CD14-positive monocyte (primary cell): Measurements from ENCODE around the gene FRMD4A. TPM values are rescaled to one million over a fixed set of nuclear protein-coding genes. Genes with fewer than 3 reads are reported as not detected.

Experiments
- DNase-seq, 3 donors: peaks; one replicate each; pipeline ENCODE4 v3.0.0-alpha.2; 2011 to 2022
- H2AFZ ChIP-seq: 2 replicates; pipeline ENCODE4 v1.6.0; 2012; ENCODE audit warnings: mild to moderate bottlenecking, low read depth, low read length, inconsistent platforms; ENCODE audit not compliant: insufficient read depth, poor library complexity, severe bottlenecking
- H3K27ac ChIP-seq, 2 donors: 1 replicate in 1 of 2; 2 replicates in 1 of 2; pipeline ENCODE4 v1.5.1; 2012 to 2013; ENCODE audit warnings: low read length in 2 of 2, control low read depth in 1 of 2, inconsistent platforms in 1 of 2, low read depth in 1 of 2, mild to moderate bottlenecking in 1 of 2
- H3K27me3 ChIP-seq, 2 donors: one replicate each; pipeline versions ENCODE4 v1.6.0 to v1.6.1; 2011 to 2013; ENCODE audit warnings: low read length in 2 of 2; ENCODE audit not compliant: control insufficient read depth in 2 of 2, insufficient read depth in 2 of 2
- H3K36me3 ChIP-seq, 2 donors: replicated peaks in 1 of 2; 1 replicate in 1 of 2; 2 replicates in 1 of 2; pipeline versions ENCODE4 v1.5.1 to v1.6.1; 2012 to 2013; ENCODE audit warnings: low read length in 2 of 2, control low read depth in 1 of 2, inconsistent platforms in 1 of 2, mild to moderate bottlenecking in 1 of 2; ENCODE audit not compliant: insufficient read depth in 2 of 2, control insufficient read depth in 1 of 2
- H3K4me1 ChIP-seq, 2 donors: 1 replicate in 1 of 2; 2 replicates in 1 of 2; pipeline versions ENCODE4 v1.5.1 to v1.6.1; 2012 to 2013; ENCODE audit warnings: low read length in 2 of 2, control low read depth in 1 of 2, inconsistent platforms in 1 of 2, mild to moderate bottlenecking in 1 of 2, moderate library complexity in 1 of 2; ENCODE audit not compliant: insufficient read depth in 2 of 2, control insufficient read depth in 1 of 2
- H3K4me2 ChIP-seq: replicated peaks from 2 replicates; pipeline ENCODE3; 2012; ENCODE audit warnings: low read length, moderate library complexity, mild to moderate bottlenecking; ENCODE audit not compliant: poor library complexity, severe bottlenecking; ENCODE audit errors: extremely low read depth
- H3K4me3 ChIP-seq, 3 experiments: fragments of 200-600 bp in 1 of 3; sonication (generic) in 1 of 3; replicated peaks in 1 of 3; 1 replicate in 2 of 3; 2 replicates in 1 of 3; pipeline ENCODE4 v1.5.1; 2011 to 2013; ENCODE audit warnings: low read length in 3 of 3, mild to moderate bottlenecking in 3 of 3, control low read depth in 2 of 3, low read depth in 2 of 3, inconsistent platforms in 1 of 3, moderate library complexity in 1 of 3
- H3K79me2 ChIP-seq: 2 replicates; pipeline ENCODE4 v1.6.0; 2012; ENCODE audit warnings: mild to moderate bottlenecking, control low read depth, inconsistent platforms, low read length, moderate library complexity; ENCODE audit not compliant: insufficient read depth
- H3K9ac ChIP-seq: 2 replicates; pipeline ENCODE4 v1.6.0; 2017; ENCODE audit warnings: low read length, mild to moderate bottlenecking; ENCODE audit not compliant: insufficient read depth, poor library complexity, severe bottlenecking
- H3K9me3 ChIP-seq, 2 donors: replicated peaks in 1 of 2; 1 replicate in 1 of 2; 2 replicates in 1 of 2; pipeline versions ENCODE4 v1.5.1 to v1.6.1; 2012 to 2013; ENCODE audit warnings: low read length in 2 of 2, control low read depth in 1 of 2; ENCODE audit not compliant: control insufficient read depth in 1 of 2, insufficient read depth in 1 of 2
- H4K20me1 ChIP-seq: 2 replicates; pipeline ENCODE4 v1.6.0; 2012; ENCODE audit warnings: mild to moderate bottlenecking, low read length, control low read depth, moderate library complexity; ENCODE audit not compliant: insufficient read depth
- H3K27ac Mint-ChIP-seq, 7 donors: one replicate each; pipeline ENCODE4 v1.8.0; 2020; ENCODE audit warnings: mild to moderate bottlenecking in 7 of 7, mixed read lengths in 7 of 7, moderate library complexity in 6 of 7, inconsistent platforms in 2 of 7
- H3K27me3 Mint-ChIP-seq, 3 donors: one replicate each; pipeline ENCODE4 v1.8.0; 2021 to 2022; ENCODE audit warnings: low read depth in 3 of 3, mild to moderate bottlenecking in 3 of 3, mixed read lengths in 3 of 3, moderate library complexity in 3 of 3, inconsistent platforms in 1 of 3
- H3K36me3 Mint-ChIP-seq, 2 donors: one replicate each; pipeline ENCODE4 v1.8.0; 2020; ENCODE audit warnings: mixed read lengths in 2 of 2, inconsistent platforms in 1 of 2, mild to moderate bottlenecking in 1 of 2
- H3K4me1 Mint-ChIP-seq: one replicate; pipeline ENCODE4 v1.8.0; 2020; ENCODE audit warnings: mild to moderate bottlenecking, mixed read lengths
- H3K4me3 Mint-ChIP-seq, 2 donors: one replicate each; pipeline ENCODE4 v1.8.0; 2020; ENCODE audit warnings: mild to moderate bottlenecking in 2 of 2, mixed read lengths in 2 of 2, moderate library complexity in 1 of 2
- H3K9me3 Mint-ChIP-seq, 7 donors: one replicate each; pipeline ENCODE4 v1.8.0; 2020 to 2022; ENCODE audit warnings: mixed read lengths in 7 of 7, mild to moderate bottlenecking in 6 of 7, moderate library complexity in 6 of 7, inconsistent platforms in 2 of 7
- WGBS: methylation state at CpG from one replicate; pipeline ENCODE4 v1.1.5; 2013; ENCODE audit warnings: missing lambda C conversion rate; ENCODE audit not compliant: insufficient coverage; 5-methylcytosine and 5-hydroxymethylcytosine counted together
- intact Hi-C, 2 donors: fragments of 100-400 bp; cut with micrococcal nuclease; formaldehyde crosslinking; loops; one replicate each; pipeline versions ENCODE4 v1.15.0 to v1.15.1; 2023
- polyA plus RNA-seq, 3 donors: library from polyadenylated mRNA; depleted of rRNA in 1 of 3; unstranded in 2 of 3; stranded (reverse) in 1 of 3; fragments of 300-500 nt in 2 of 3; fragments of >200 nt in 1 of 3; fragmentation: Illumina TruSeq in 2 of 3; gene quantifications; 1 replicate in 2 of 3; 2 replicates in 1 of 3; pipeline ENCODE4 v1.2.3, GENCODE V29; 2012 to 2021
- TF ChIP-seq, protein P1 (sequence below): fragments of 200-600 bp; IDR thresholded peaks from one replicate; pipeline ENCODE4 v1.8.0; 2022; ENCODE audit warnings: antibody characterized with exemption, mild to moderate bottlenecking

FRMD4A gene
- polyA plus RNA-seq, 3 donors: 0.12 TPM; not detected in 2

DNA sequence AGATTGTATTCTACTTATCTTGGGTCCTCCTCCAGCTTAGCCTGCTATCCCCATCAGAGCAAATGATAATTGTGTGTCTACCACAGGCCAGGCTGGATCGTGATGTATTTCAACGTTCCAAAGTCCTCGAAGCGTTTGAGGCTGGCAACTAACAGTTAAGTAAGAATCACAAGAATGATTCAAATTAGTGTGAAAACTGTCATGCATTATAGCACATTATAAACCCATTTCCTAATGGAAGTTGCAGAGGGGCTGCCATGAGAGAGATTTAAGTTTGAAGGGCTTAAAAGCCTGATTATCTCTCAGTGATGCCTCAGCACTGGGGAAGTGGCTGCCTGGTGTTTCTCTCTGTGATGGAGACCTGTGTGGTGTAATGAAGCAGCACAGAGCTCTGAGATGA lies 119.1 kb downstream of the FRMD4A start:
- no peaks in the 10 kb centered on the region for H3K36me3 ChIP-seq
- no peak overlapping the region for H3K4me2 ChIP-seq
- H3K9me3 ChIP-seq: no peaks in the 10 kb centered on the region
- no peak overlapping the region for H3K4me3 ChIP-seq
- no CpG with 5 or more reads among the region's 4 CpGs for WGBS
- H4K20me1 ChIP-seq: no peaks in the 10 kb centered on the region
- no peak for DNase-seq
- no peak overlapping the region for H3K4me3 Mint-ChIP-seq
- H3K27me3 Mint-ChIP-seq: peaks cover 1 to 6% (median 6%) of the 10 kb centered on the region in 3 donors
- intact Hi-C loops: no loop called here
- no peak overlapping the region for H2AFZ ChIP-seq
- no peaks in the 10 kb centered on the region for H3K79me2 ChIP-seq
- TF ChIP-seq, protein P1, sequence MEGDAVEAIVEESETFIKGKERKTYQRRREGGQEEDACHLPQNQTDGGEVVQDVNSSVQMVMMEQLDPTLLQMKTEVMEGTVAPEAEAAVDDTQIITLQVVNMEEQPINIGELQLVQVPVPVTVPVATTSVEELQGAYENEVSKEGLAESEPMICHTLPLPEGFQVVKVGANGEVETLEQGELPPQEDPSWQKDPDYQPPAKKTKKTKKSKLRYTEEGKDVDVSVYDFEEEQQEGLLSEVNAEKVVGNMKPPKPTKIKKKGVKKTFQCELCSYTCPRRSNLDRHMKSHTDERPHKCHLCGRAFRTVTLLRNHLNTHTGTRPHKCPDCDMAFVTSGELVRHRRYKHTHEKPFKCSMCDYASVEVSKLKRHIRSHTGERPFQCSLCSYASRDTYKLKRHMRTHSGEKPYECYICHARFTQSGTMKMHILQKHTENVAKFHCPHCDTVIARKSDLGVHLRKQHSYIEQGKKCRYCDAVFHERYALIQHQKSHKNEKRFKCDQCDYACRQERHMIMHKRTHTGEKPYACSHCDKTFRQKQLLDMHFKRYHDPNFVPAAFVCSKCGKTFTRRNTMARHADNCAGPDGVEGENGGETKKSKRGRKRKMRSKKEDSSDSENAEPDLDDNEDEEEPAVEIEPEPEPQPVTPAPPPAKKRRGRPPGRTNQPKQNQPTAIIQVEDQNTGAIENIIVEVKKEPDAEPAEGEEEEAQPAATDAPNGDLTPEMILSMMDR: no peak
- no peaks in the 10 kb centered on the region for H3K4me1 ChIP-seq
- H3K27ac ChIP-seq: no peak overlapping the region
- no peaks in the 10 kb centered on the region for H3K36me3 Mint-ChIP-seq
- no peaks in the 10 kb centered on the region for H3K4me1 Mint-ChIP-seq
- no peaks in the 10 kb centered on the region for H3K27me3 ChIP-seq
- H3K9me3 Mint-ChIP-seq: peaks cover 0 to 4% (median 2%) of the 10 kb centered on the region in 7 donors
- no peak overlapping the region for H3K27ac Mint-ChIP-seq
- no peak overlapping the region for H3K9ac ChIP-seq

DNA sequence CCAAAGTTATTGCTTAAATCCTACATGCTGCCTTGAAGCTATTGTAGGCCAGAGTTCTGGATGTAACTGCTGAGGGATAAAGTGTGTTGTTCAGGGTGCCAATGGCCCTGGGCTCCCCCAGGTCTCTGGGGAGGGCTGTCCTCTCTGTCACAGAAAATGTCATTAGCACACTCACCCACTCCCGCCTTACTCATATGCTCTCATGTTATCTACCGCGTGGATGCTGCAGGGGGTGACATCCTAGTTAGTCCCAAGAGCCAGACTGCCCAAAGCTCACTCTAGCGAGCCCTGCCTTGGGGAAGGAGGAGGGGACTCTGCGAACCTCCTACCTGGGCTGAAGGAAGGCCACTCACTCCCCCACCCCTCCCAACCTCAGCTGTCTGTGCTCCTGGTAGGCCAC lies 122.5 kb downstream of the FRMD4A start:
- H3K4me1 Mint-ChIP-seq: no peaks in the 10 kb centered on the region
- no peaks in the 10 kb centered on the region for H3K36me3 ChIP-seq
- no peak overlapping the region for H3K4me3 ChIP-seq
- DNase-seq: no peak
- no peak overlapping the region for H3K9ac ChIP-seq
- H3K79me2 ChIP-seq: no peaks in the 10 kb centered on the region
- H3K27me3 ChIP-seq: no peaks in the 10 kb centered on the region
- H3K36me3 Mint-ChIP-seq: no peaks in the 10 kb centered on the region
- no peaks in the 10 kb centered on the region for H3K4me1 ChIP-seq
- H3K27me3 Mint-ChIP-seq: peaks cover 1 to 8% (median 5%) of the 10 kb centered on the region in 3 donors
- H3K27ac Mint-ChIP-seq: no peak overlapping the region
- no peak overlapping the region for H3K4me3 Mint-ChIP-seq
- H3K27ac ChIP-seq: no peak overlapping the region
- H3K4me2 ChIP-seq: no peak overlapping the region
- H2AFZ ChIP-seq: no peak overlapping the region
- no peaks in the 10 kb centered on the region for H3K9me3 ChIP-seq
- H3K9me3 Mint-ChIP-seq: peaks cover 0 to 2% (median 0%) of the 10 kb centered on the region in 7 donors
- H4K20me1 ChIP-seq: no peaks in the 10 kb centered on the region
- no CpG with 5 or more reads among the region's 5 CpGs for WGBS
- intact Hi-C loops: no loop called here
- TF ChIP-seq, protein P1: no peak
